HG03442 (cell line): Measurements from ENCODE around the gene FGA.

Experiments used
- ATAC-seq: cut with Tn5 transposase; IDR thresholded peaks from one replicate; pipeline ENCODE4 v1.9.1; 2021; ENCODE audit warnings: mild to moderate bottlenecking, moderate library complexity; ENCODE audit not compliant: unreplicated experiment

FGA gene

GRCh38 chr4:154545689-154546088 lies 44.9 kb downstream of the FGA start:
- ATAC-seq = no peak

- no peak for ATAC-seq
Measured at GRCh38 chr4:154542271-154542879, 48.2 kb downstream of the FGA start.
